Smooth muscle cell (in vitro differentiated cells): ENCODE results near the gene CBFA2T3. TPM values are rescaled to one million over a fixed set of nuclear protein-coding genes. Genes with fewer than 3 reads are reported as not detected.

Experiments used
- DNase-seq: peaks from one replicate; lab custom pipeline; 2025; ENCODE audit not compliant: unreplicated experiment; lab: John Stamatoyannopoulos, UW
- H2AFZ ChIP-seq: fragments of 200-600 bp; sonication (generic); 2 replicates; pipeline ENCODE4 v1.6.0; 2016; ENCODE audit warnings: antibody characterized with exemption, low read depth, mild to moderate bottlenecking
- H3F3A ChIP-seq: fragments of 200-600 bp; sonication (generic); 2 replicates; pipeline ENCODE4 v1.6.0; 2017; ENCODE audit warnings: antibody characterized with exemption, low read depth
- H3K27ac ChIP-seq: fragments of 200-600 bp; sonication (generic); 2 replicates; pipeline ENCODE4 v1.5.1; 2016; ENCODE audit warnings: low read depth, mild to moderate bottlenecking
- H3K27me3 ChIP-seq: fragments of 200-600 bp; sonication (generic); 2 replicates; pipeline ENCODE4 v1.6.1; 2016; ENCODE audit warnings: low read depth, mild to moderate bottlenecking
- H3K36me3 ChIP-seq: fragments of 200-600 bp; sonication (generic); 2 replicates; pipeline ENCODE4 v1.5.1; 2016; ENCODE audit warnings: low read depth
- H3K4me1 ChIP-seq: fragments of 200-600 bp; sonication (generic); 2 replicates; pipeline ENCODE4 v1.5.1; 2016; ENCODE audit warnings: low read depth
- H3K4me2 ChIP-seq: fragments of 200-600 bp; sonication (generic); 2 replicates; pipeline ENCODE4 v1.6.0; 2016; ENCODE audit warnings: mild to moderate bottlenecking
- H3K4me3 ChIP-seq: fragments of 200-600 bp; sonication (generic); 2 replicates; pipeline ENCODE4 v1.5.1; 2016; ENCODE audit warnings: mild to moderate bottlenecking
- H3K79me2 ChIP-seq: fragments of 200-600 bp; sonication (generic); 2 replicates; pipeline ENCODE4 v1.6.0; 2016; ENCODE audit warnings: low read depth, mild to moderate bottlenecking
- H3K9ac ChIP-seq: fragments of 200-600 bp; sonication (generic); 2 replicates; pipeline ENCODE4 v1.6.0; 2016; ENCODE audit warnings: low read depth
- H3K9me3 ChIP-seq: fragments of 200-600 bp; sonication (generic); replicated peaks from 2 replicates; pipeline ENCODE4 v1.5.1; 2016; ENCODE audit warnings: low read depth
- H4K20me1 ChIP-seq: fragments of 200-600 bp; sonication (generic); 2 replicates; pipeline ENCODE4 v1.6.0; 2016; ENCODE audit warnings: low read depth
- WGBS: methylation state at CpG from one replicate; pipeline ENCODE4 v1.1.7; 2016; ENCODE audit warnings: low lambda C conversion rate; 5-methylcytosine and 5-hydroxymethylcytosine counted together
- polyA plus RNA-seq: library from polyadenylated mRNA; unstranded; fragments of >200 nt; fragmentation: Nextera tagmentation; extraction: Ambion mirVana; gene quantifications from 2 replicates; pipeline ENCODE4 v1.2.1, GENCODE V29; 2016
- total RNA-seq: library from RNA; depleted of rRNA; stranded (reverse); fragments of >200 nt; gene quantifications from 2 replicates; pipeline ENCODE4 v1.2.3, GENCODE V29; 2014
- TF ChIP-seq, protein P1 (sequence below): fragments of 200-600 bp; sonication (generic); IDR thresholded peaks from 2 replicates; pipeline ENCODE4 v1.5.1; 2017; ENCODE audit warnings: borderline replicate concordance, mild to moderate bottlenecking, antibody characterized with exemption; ENCODE audit not compliant: insufficient read depth, poor library complexity, severe bottlenecking

The CBFA2T3 gene
- total and polyA plus RNA-seq, 2 experiments from 2014 or later, result 0.25 TPM; not detected in 1

DNA sequence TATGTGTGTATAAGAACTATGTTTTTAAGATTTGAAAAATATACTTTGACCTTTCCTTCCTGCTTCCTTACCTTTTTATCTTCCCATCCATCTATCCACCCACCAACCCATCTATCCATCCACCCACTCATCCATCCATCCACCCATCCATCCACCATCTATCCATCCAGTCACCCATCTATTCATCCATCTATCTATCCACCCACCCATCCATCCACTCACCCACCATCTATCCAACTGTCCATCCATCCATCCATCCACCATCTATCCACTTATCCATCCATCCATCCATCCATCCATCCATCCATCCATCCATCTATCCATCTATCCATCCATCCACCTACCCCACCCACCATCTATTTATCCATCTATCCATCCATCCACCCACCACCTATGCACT lies 12.4 kb downstream of the CBFA2T3 start:
- Histone ChIP-seq H3K27me3 (no peaks in the 10 kb centered on the region), H3K79me2 (no peaks in the 10 kb centered on the region), H3K4me2 (no peak overlapping the region), H4K20me1 (no peaks in the 10 kb centered on the region), H2AFZ (no peak overlapping the region), H3K36me3 (no peaks in the 10 kb centered on the region), H3K27ac (no peak overlapping the region), H3K4me1 (no peaks in the 10 kb centered on the region), H3K9me3 (no peaks in the 10 kb centered on the region), H3F3A (no peaks in the 10 kb centered on the region), H3K4me3 (no peak overlapping the region), H3K9ac (no peak overlapping the region)
- TF ChIP-seq, protein P1, sequence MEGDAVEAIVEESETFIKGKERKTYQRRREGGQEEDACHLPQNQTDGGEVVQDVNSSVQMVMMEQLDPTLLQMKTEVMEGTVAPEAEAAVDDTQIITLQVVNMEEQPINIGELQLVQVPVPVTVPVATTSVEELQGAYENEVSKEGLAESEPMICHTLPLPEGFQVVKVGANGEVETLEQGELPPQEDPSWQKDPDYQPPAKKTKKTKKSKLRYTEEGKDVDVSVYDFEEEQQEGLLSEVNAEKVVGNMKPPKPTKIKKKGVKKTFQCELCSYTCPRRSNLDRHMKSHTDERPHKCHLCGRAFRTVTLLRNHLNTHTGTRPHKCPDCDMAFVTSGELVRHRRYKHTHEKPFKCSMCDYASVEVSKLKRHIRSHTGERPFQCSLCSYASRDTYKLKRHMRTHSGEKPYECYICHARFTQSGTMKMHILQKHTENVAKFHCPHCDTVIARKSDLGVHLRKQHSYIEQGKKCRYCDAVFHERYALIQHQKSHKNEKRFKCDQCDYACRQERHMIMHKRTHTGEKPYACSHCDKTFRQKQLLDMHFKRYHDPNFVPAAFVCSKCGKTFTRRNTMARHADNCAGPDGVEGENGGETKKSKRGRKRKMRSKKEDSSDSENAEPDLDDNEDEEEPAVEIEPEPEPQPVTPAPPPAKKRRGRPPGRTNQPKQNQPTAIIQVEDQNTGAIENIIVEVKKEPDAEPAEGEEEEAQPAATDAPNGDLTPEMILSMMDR, result no peak
- no peak for DNase-seq

DNA sequence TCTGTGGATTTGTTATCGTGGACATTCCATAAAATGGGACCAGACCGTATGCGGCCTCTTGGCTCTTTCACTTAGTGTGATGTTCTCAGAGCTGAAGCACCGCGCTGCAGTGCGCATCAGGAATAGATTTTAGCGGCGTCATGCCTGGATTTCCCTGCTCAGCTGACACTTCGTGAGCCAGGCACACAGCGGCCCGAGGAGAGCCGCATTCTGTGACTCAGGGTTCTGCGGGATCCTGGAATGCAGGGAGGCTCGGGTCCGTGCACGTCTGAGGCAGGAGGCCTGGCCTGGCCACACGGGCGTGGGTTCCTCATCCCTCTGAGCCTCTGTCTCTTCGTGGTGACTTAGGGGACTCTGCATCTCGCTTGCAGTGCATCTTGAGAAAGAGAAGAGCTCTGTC lies 13.4 kb downstream of the CBFA2T3 start:
- DNase-seq, result no peak
- Histone ChIP-seq H3K9me3 (no peaks in the 10 kb centered on the region), H3K27me3 (no peaks in the 10 kb centered on the region)

DNA sequence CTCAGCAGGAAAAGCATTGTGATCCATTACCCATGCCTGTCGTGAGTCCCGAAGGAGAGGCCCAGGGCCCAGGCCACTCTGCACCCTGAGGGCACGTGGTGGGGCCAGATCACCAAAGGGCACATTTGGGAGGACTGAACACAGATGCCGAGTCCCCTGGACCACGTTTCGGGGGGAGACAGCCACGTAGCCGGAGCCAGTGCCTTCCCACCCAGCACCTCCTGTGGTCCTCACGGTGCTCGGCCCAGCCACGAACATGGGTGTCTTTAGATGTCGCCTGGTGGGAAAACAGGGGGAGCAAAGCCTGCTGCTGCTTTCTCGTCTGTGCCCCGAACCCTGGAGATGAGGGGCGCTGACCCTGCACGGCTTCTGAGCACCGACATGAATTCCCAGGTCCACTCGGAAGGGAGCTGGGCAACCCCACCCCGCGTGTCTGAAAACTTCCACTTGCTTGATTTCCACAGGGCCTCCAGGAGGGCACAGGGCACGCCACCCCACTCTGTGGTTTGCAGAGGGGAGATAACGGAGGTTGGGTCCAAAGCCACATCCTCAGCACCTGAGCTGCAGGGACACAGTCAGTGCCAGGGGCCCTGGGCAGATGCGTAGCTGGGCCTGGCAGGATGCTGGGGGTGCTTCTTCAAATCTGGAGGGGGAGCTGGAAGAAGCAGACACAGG lies 14.4 kb downstream of the CBFA2T3 start:
- H3K27ac ChIP-seq, result no peak overlapping the region
- no peaks in the 10 kb centered on the region for H4K20me1 ChIP-seq
- H3K4me1 ChIP-seq, result no peaks in the 10 kb centered on the region
- H3K9me3 ChIP-seq, result no peaks in the 10 kb centered on the region
- 86% methylated on average over 23 of the region's 23 CpGs for WGBS
- H3K9ac ChIP-seq, result no peak overlapping the region
- H3K79me2 ChIP-seq, result no peaks in the 10 kb centered on the region
- H3K27me3 ChIP-seq, result peaks cover 3% of the 10 kb centered on the region
- no peak overlapping the region for H3K4me3 ChIP-seq
- H3K4me2 ChIP-seq, result no peak overlapping the region
- TF ChIP-seq, protein P1, result no peak
- H2AFZ ChIP-seq, result no peak overlapping the region
- H3F3A ChIP-seq, result no peaks in the 10 kb centered on the region
- DNase-seq, result no peak
- no peaks in the 10 kb centered on the region for H3K36me3 ChIP-seq

More for the DNA sequence above, 13.4 kb downstream of the CBFA2T3 start:
- Histone ChIP-seq H3K4me3 (no peak overlapping the region), H3F3A (no peaks in the 10 kb centered on the region), H3K36me3 (no peaks in the 10 kb centered on the region), H3K27ac (no peak overlapping the region), H3K4me1 (no peaks in the 10 kb centered on the region), H3K9ac (no peak overlapping the region), H4K20me1 (no peaks in the 10 kb centered on the region), H3K4me2 (no peak overlapping the region), H2AFZ (no peak overlapping the region), H3K79me2 (no peaks in the 10 kb centered on the region)
- TF ChIP-seq, protein P1, result no peak
- 70% methylated on average over 20 of the region's 20 CpGs for WGBS

DNA sequence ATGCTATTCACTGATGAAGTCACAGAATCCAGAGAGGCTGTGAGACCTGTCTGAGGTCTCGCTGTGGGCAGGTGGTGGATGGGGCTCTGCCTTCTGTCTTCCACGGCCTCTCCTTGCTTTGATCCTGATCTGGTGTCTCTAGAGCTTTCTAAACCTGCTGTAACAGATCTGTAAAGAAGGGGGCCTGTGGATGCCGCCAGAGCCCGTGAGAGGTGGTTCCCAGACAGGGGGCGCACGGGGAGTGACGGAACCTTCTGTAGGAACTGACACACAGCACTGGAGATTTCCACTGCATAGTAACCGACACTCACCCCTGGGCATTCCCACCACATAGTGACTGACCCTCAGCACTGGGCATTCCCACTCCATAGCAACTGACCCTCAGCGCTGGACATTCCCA lies 16.0 kb downstream of the CBFA2T3 start:
- WGBS, result 83% methylated on average over 9 of the region's 9 CpGs
- Histone ChIP-seq H3K4me2 (no peak overlapping the region), H2AFZ (no peak overlapping the region), H3K9me3 (no peaks in the 10 kb centered on the region), H3F3A (no peaks in the 10 kb centered on the region), H3K27ac (no peak overlapping the region), H3K27me3 (peaks cover 5% of the 10 kb centered on the region), H3K9ac (no peak overlapping the region), H3K79me2 (no peaks in the 10 kb centered on the region), H4K20me1 (no peaks in the 10 kb centered on the region), H3K4me1 (no peaks in the 10 kb centered on the region), H3K36me3 (no peaks in the 10 kb centered on the region), H3K4me3 (no peak overlapping the region)
- TF ChIP-seq, protein P1, result no peak
- DNase-seq, result no peak
